DMS53 treated with DMSO at 0.1 percent for 48 hours (cell line): ENCODE results near the gene FAM221B.

Experiments used
- DNase-seq: peaks from one replicate; lab custom pipeline; 2025; ENCODE audit not compliant: unreplicated experiment; lab: John Stamatoyannopoulos, UW

FAM221B gene

GRCh38 chr9:35822926-35823325, 5.6 kb downstream of the FAM221B start:
- DNase-seq = no peak

- no peak for DNase-seq
Observed at GRCh38 chr9:35820076-35820475, 8.5 kb downstream of the FAM221B start.

GRCh38 chr9:35818341-35818740, 10.2 kb downstream of the FAM221B start:
- DNase-seq = no peak

GRCh38 chr9:35816708-35817107, 11.8 kb downstream of the FAM221B start:
- no peak for DNase-seq

GRCh38 chr9:35814841-35815543, 13.5 kb downstream of the FAM221B start, which contains the start of gene HINT2:
TSS of gene HINT2 (minus strand) at chr9:35815042. CDS start at chr9:35814979, 63 bp downstream.
- DNase-seq = peak; percentile 95

GRCh38 chr9:35814106-35814840, 14.3 kb downstream of the FAM221B start:
- peak; percentile 35 for DNase-seq

GRCh38 chr9:35813434-35814105, 15.0 kb downstream of the FAM221B start:
- DNase-seq = no peak

- peak; percentile 83 for DNase-seq
Observed at GRCh38 chr9:35812025-35812602, 16.4 kb downstream of the FAM221B start, which contains the start of gene SPAG8. TSS of gene SPAG8 (minus strand) at chr9:35812262. CDS start at chr9:35812147, 115 bp downstream.

- DNase-seq = no peak
Observed at GRCh38 chr9:35811381-35812024, 17.0 kb downstream of the FAM221B start.

- no peak for DNase-seq
Observed at GRCh38 chr9:35810122-35810521, 18.4 kb downstream of the FAM221B start.

GRCh38 chr9:35808433-35808832, 20.1 kb downstream of the FAM221B start:
- DNase-seq = no peak

- DNase-seq = no peak
Observed at GRCh38 chr9:35806101-35806500, 22.4 kb downstream of the FAM221B start.

- no peak for DNase-seq
Observed at GRCh38 chr9:35801328-35802128, 27.0 kb downstream of the FAM221B start.

GRCh38 chr9:35800530-35800929, 28.0 kb downstream of the FAM221B start:
- no peak for DNase-seq

- DNase-seq = peak; percentile 25
Observed at GRCh38 chr9:35798658-35799374, 29.7 kb downstream of the FAM221B start.

GRCh38 chr9:35797311-35798109, 31.0 kb downstream of the FAM221B start:
- no peak for DNase-seq

GRCh38 chr9:35795695-35796094, 32.8 kb downstream of the FAM221B start:
- DNase-seq = no peak

- no peak for DNase-seq
Observed at GRCh38 chr9:35793461-35793860, 35.1 kb downstream of the FAM221B start.

- no peak for DNase-seq
Observed at GRCh38 chr9:35792826-35793225, 35.7 kb downstream of the FAM221B start.
